B cell (primary cell): Measurements from ENCODE around the gene ARHGAP28. TPM values are rescaled to one million over a fixed set of nuclear protein-coding genes. Genes with fewer than 3 reads are reported as not detected.
"Not testable (repeated sequence)": the region's sequence is repeated elsewhere in the genome, so short reads cannot be mapped to it uniquely, and the experiment has no call there.

Experiments
- ATAC-seq: fragments of 200-7000 bp; cut with Tn5 transposase; one replicate; pipeline ENCODE4 v1.10.0; 2021; ENCODE audit warnings: low read depth, mild to moderate bottlenecking, moderate number of reproducible peaks, moderate library complexity
- CTCF ChIA-PET: fragments of 350-600 bp; sonication (Branson Sonifier 250); formaldehyde crosslinking; loops from one replicate; lab custom pipeline; 2021; ENCODE audit warnings: antibody characterized with exemption, inconsistent platforms; lab: Charles Lee
- POLR2A ChIA-PET: fragments of 350-600 bp; sonication (Branson Sonifier 250); formaldehyde crosslinking; loops from one replicate; lab custom pipeline; 2021; ENCODE audit warnings: antibody characterized with exemption; lab: Charles Lee
- DNase-seq: peaks from one replicate; pipeline ENCODE4 v3.0.0; 2013
- H2AFZ ChIP-seq: 2 replicates; pipeline ENCODE4 v1.6.1; 2012; ENCODE audit warnings: mild to moderate bottlenecking, low read depth, low read length; ENCODE audit not compliant: insufficient read depth, poor library complexity, severe bottlenecking
- H3K27ac ChIP-seq, 2 donors: 1 replicate in 1 of 2; 2 replicates in 1 of 2; pipeline ENCODE4 v1.5.1; 2012 to 2013; ENCODE audit warnings: low read length in 2 of 2, mild to moderate bottlenecking in 2 of 2, moderate library complexity in 1 of 2
- H3K27me3 ChIP-seq, 4 experiments: fragments of 200-600 bp in 1 of 4; sonication (generic) in 1 of 4; replicated peaks in 1 of 4; 1 replicate in 2 of 4; 2 replicates in 2 of 4; pipeline versions ENCODE4 v1.6.1 to v1.7.0; 2013 to 2016; ENCODE audit warnings: low read length in 3 of 4, mild to moderate bottlenecking in 2 of 4, mixed read lengths in 1 of 4, moderate library complexity in 1 of 4; ENCODE audit not compliant: insufficient read depth in 4 of 4, control insufficient read depth in 3 of 4; ENCODE audit errors: control extremely low read depth in 1 of 4
- H3K36me3 ChIP-seq, 2 experiments: replicated peaks in 1 of 2; 1 replicate in 1 of 2; 2 replicates in 1 of 2; pipeline versions ENCODE4 v1.6.1 to v1.7.1; 2013; ENCODE audit warnings: low read length in 1 of 2; ENCODE audit not compliant: insufficient read depth in 2 of 2, control insufficient read depth in 1 of 2; ENCODE audit errors: control extremely low read depth in 1 of 2, extremely low read depth in 1 of 2
- H3K4me1 ChIP-seq, 2 donors: fragments of 200-600 bp in 1 of 2; sonication (generic) in 1 of 2; 1 replicate in 1 of 2; 2 replicates in 1 of 2; pipeline versions ENCODE4 v1.5.1 to v1.6.1; 2013 to 2017; ENCODE audit warnings: low read length in 2 of 2; ENCODE audit not compliant: control insufficient read depth in 2 of 2, insufficient read depth in 2 of 2
- H3K4me2 ChIP-seq: replicated peaks from 2 replicates; pipeline ENCODE3; 2012; ENCODE audit warnings: mild to moderate bottlenecking, low read depth, low read length; ENCODE audit not compliant: poor library complexity, severe bottlenecking
- H3K4me3 ChIP-seq, 5 experiments: fragments of 200-600 bp in 1 of 5; sonication (generic) in 1 of 5; 1 replicate in 3 of 5; 2 replicates in 2 of 5; pipeline versions ENCODE4 v1.5.1 to v1.7.0; 2011 to 2016; ENCODE audit warnings: low read length in 4 of 5, mild to moderate bottlenecking in 4 of 5, low read depth in 2 of 5, control low read depth in 1 of 5, moderate library complexity in 1 of 5; ENCODE audit not compliant: insufficient read depth in 1 of 5; ENCODE audit errors: control extremely low read depth in 1 of 5, extremely low read depth in 1 of 5
- H3K79me2 ChIP-seq: fragments of 200-600 bp; sonication (generic); one replicate; pipeline ENCODE4 v1.6.0; 2016; ENCODE audit warnings: low read length; ENCODE audit not compliant: control insufficient read depth, insufficient read depth
- H3K9ac ChIP-seq: fragments of 200-600 bp; sonication (generic); 2 replicates; pipeline ENCODE4 v1.6.1; 2017; ENCODE audit warnings: mild to moderate bottlenecking, low read length, moderate library complexity
- H3K9me3 ChIP-seq, 3 donors: one replicate each; pipeline versions ENCODE4 v1.6.1 to v1.7.1; 2013; ENCODE audit warnings: low read length in 2 of 3; ENCODE audit not compliant: control insufficient read depth in 2 of 3, insufficient read depth in 1 of 3; ENCODE audit errors: control extremely low read depth in 1 of 3
- H4K20me1 ChIP-seq: 2 replicates; pipeline ENCODE4 v1.6.0; 2012; ENCODE audit warnings: mild to moderate bottlenecking, low read length; ENCODE audit not compliant: insufficient read depth, control insufficient read depth, poor library complexity, severe bottlenecking
- H3K27ac Mint-ChIP-seq: one replicate; pipeline ENCODE4 v1.8.0; 2021; ENCODE audit warnings: mixed read lengths
- H3K27me3 Mint-ChIP-seq: one replicate; pipeline ENCODE4 v1.8.0; 2021; ENCODE audit warnings: mixed read lengths
- H3K4me1 Mint-ChIP-seq: one replicate; pipeline ENCODE4 v1.8.0; 2021; ENCODE audit warnings: mixed read lengths
- H3K4me3 Mint-ChIP-seq: one replicate; pipeline ENCODE4 v1.8.0; 2021; ENCODE audit warnings: mixed read lengths
- H3K9me3 Mint-ChIP-seq: one replicate; pipeline ENCODE4 v1.8.0; 2022; ENCODE audit warnings: mixed read lengths; ENCODE audit not compliant: insufficient read depth
- EZH2 ChIP-seq: IDR thresholded peaks from 2 replicates; pipeline ENCODE4 v1.6.1; 2012; ENCODE audit warnings: borderline replicate concordance, low read depth, mild to moderate bottlenecking, moderate library complexity, low read length; ENCODE audit not compliant: insufficient read depth, poor library complexity, severe bottlenecking
- WGBS: methylation state at CpG from one replicate; pipeline ENCODE4 v1.1.5; 2013; ENCODE audit warnings: missing lambda C conversion rate; ENCODE audit not compliant: insufficient coverage; 5-methylcytosine and 5-hydroxymethylcytosine counted together
- intact Hi-C: fragments of 100-400 bp; cut with micrococcal nuclease; formaldehyde crosslinking; loops from one replicate; pipeline ENCODE4 v1.10.0; 2022
- polyA plus RNA-seq: library from polyadenylated mRNA; depleted of rRNA; stranded (reverse); fragments of >200 nt; gene quantifications from 2 replicates; pipeline ENCODE4 v1.2.3, GENCODE V29; 2012
- total RNA-seq, 2 donors: library from RNA; stranded (reverse); fragments of 120-200 nt in 1 of 2; gene quantifications; 1 replicate in 1 of 2; 2 replicates in 1 of 2; pipeline versions ENCODE4 v1.2.3 to v1.2.4, GENCODE V29; 2013 to 2022
- TF ChIP-seq, protein P1 (sequence below): fragments of 200-600 bp; IDR thresholded peaks from one replicate; pipeline ENCODE4 v1.8.0; 2022; ENCODE audit warnings: antibody characterized with exemption, mild to moderate bottlenecking

The ARHGAP28 gene
- total and polyA plus RNA-seq, 2 donors (not counting 1 experiment from before 2014, with no cell fraction given) = not detected

DNA sequence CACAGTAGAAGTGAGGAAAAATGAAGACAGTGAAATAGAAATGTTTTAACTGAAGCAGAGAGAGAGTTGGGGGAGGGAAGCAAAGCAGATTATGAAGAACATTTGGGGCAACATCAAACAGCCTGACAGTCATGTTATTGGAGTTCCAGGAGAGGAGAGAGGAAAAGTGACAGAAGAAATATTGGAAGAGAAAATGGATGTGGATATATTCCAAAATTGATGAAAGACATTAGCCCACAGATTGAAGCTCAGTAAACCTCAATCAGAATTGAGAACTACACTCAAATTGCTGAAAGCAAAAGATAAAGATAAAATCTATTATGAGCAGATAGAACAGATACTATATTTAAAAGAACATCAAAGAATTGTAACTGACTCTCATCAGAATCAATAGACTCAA, 90.8 kb downstream of the ARHGAP28 start:
- Histone ChIP-seq H3K4me2 (no peak overlapping the region), H3K4me1 (no peaks in the 10 kb centered on the region), H3K9ac (no peak overlapping the region), H3K4me3 (no peak overlapping the region), H3K36me3 (no peaks in the 10 kb centered on the region), H3K27ac (no peak overlapping the region), H3K9me3 (no peaks in the 10 kb centered on the region), H3K27me3 (no peaks in the 10 kb centered on the region), H3K79me2 (no peaks in the 10 kb centered on the region), H4K20me1 (no peaks in the 10 kb centered on the region), H2AFZ (no peak overlapping the region)
- no peaks in the 10 kb centered on the region for H3K27me3 Mint-ChIP-seq
- H3K4me3 Mint-ChIP-seq = no peak overlapping the region
- POLR2A ChIA-PET = no interaction called here
- H3K4me1 Mint-ChIP-seq = no peaks in the 10 kb centered on the region
- intact Hi-C loops = no loop called here
- no peak for DNase-seq
- CTCF ChIA-PET = no interaction called here
- ATAC-seq = no peak
- H3K9me3 Mint-ChIP-seq = no peaks in the 10 kb centered on the region
- TF ChIP-seq, protein P1, sequence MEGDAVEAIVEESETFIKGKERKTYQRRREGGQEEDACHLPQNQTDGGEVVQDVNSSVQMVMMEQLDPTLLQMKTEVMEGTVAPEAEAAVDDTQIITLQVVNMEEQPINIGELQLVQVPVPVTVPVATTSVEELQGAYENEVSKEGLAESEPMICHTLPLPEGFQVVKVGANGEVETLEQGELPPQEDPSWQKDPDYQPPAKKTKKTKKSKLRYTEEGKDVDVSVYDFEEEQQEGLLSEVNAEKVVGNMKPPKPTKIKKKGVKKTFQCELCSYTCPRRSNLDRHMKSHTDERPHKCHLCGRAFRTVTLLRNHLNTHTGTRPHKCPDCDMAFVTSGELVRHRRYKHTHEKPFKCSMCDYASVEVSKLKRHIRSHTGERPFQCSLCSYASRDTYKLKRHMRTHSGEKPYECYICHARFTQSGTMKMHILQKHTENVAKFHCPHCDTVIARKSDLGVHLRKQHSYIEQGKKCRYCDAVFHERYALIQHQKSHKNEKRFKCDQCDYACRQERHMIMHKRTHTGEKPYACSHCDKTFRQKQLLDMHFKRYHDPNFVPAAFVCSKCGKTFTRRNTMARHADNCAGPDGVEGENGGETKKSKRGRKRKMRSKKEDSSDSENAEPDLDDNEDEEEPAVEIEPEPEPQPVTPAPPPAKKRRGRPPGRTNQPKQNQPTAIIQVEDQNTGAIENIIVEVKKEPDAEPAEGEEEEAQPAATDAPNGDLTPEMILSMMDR = no peak
- no peak for TF ChIP-seq EZH2
- no peak overlapping the region for H3K27ac Mint-ChIP-seq

DNA sequence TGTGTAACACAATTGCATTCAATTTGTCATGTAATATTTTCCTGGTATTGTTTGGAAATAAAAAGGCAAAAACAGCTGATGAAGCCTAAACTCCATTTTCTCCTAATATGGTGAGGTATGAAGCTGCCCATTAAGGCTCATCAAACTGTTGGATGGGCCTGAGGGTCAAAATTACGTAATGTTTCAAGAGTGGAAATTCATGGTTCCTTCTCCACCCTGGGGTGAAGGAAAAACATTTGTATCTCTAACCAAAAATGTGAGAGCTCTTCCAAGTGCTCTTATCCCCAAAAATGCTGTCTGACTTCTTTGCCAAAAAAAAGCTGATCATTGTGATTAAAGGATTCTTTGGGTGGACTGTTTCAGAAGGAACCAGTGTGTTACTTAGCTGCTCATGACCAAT, 91.8 kb downstream of the ARHGAP28 start:
- no peaks in the 10 kb centered on the region for H3K4me1 Mint-ChIP-seq
- no CpG with 5 or more reads among the region's 1 CpG for WGBS
- Histone ChIP-seq H2AFZ (no peak overlapping the region), H3K9me3 (no peaks in the 10 kb centered on the region), H3K4me1 (no peaks in the 10 kb centered on the region), H3K9ac (no peak overlapping the region), H4K20me1 (no peaks in the 10 kb centered on the region), H3K27ac (no peak overlapping the region), H3K36me3 (no peaks in the 10 kb centered on the region), H3K79me2 (no peaks in the 10 kb centered on the region), H3K4me3 (no peak overlapping the region), H3K4me2 (no peak overlapping the region), H3K27me3 (no peaks in the 10 kb centered on the region)
- intact Hi-C loops = no loop called here
- ChIA-PET POLR2A (no interaction called here), CTCF (no interaction called here)
- no peak overlapping the region for H3K4me3 Mint-ChIP-seq
- ATAC-seq (no peak), DNase-seq (no peak)
- TF ChIP-seq EZH2 = no peak
- TF ChIP-seq, protein P1 = no peak
- no peaks in the 10 kb centered on the region for H3K27me3 Mint-ChIP-seq
- H3K9me3 Mint-ChIP-seq = no peaks in the 10 kb centered on the region
- no peak overlapping the region for H3K27ac Mint-ChIP-seq

DNA sequence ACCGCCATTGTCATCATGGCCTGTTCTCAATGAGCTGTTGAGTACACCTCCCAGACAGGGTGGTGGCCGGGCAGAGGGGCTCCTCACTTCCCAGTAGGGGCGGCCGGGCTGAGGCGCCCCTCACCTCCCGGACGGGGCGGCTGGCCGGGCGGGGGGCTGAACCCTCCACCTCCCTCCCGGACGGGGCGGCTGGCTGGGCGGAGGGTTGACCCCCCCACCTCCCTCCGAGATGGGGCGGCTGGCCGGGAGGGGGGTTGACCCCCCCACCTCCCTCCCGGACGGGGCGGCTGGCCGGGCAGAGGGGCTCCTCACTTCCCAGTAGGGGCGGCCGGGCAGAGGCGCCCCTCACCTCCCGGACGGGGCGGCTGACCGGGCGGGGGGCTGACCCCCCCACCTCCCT, 97.6 kb downstream of the ARHGAP28 start:
- CTCF ChIA-PET, H3K27me3 ChIP-seq, DNase-seq: not testable (repeated sequence)

More for the DNA sequence above, 97.6 kb downstream of the ARHGAP28 start:
- H3K4me3 Mint-ChIP-seq, H4K20me1 ChIP-seq, H3K4me1 ChIP-seq, H3K27me3 Mint-ChIP-seq, H3K4me2 ChIP-seq, H3K9ac ChIP-seq, H3K36me3 ChIP-seq, H3K9me3 ChIP-seq, intact Hi-C loops, H3K27ac Mint-ChIP-seq, ATAC-seq, H3K27ac ChIP-seq, H2AFZ ChIP-seq, H3K4me1 Mint-ChIP-seq, POLR2A ChIA-PET, H3K79me2 ChIP-seq, H3K4me3 ChIP-seq, H3K9me3 Mint-ChIP-seq: not testable (repeated sequence)
- 96% methylated on average over 13 of the region's 29 CpGs for WGBS
